ENCODE results near the gene ARL16.
A peak's percentile ranks its signal among the peaks of the same experiment; 100 is the strongest.

Gene ARL16

DNA sequence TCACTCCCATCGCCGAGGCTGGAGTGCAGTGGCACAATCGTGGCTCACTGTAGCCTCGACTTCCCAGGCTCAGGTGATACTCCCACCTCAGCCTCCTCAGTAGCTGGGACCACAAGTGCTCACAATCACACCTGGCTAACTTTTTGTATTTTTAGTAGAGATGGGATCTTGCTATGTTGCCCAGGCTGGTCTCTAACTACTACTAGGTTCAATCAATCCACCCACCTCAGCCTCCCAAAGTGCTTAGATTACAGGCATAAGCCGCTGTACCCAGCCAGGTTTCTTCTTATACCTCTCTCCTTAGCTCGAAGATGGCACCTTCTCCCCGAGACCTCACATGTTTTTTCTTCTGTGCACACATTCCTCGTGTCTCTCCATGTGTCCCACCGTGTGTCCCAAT lies 43.6 kb downstream of the ARL16 start:
- in situ Hi-C loops (cut with HindIII; ENCODE audit: low sequenced_read_pairs): no loop called here
- H3K4me3 ChIP-seq (ENCODE audit: low read depth, low read length): no peak overlapping the region
- TF ChIP-seq, protein P1, sequence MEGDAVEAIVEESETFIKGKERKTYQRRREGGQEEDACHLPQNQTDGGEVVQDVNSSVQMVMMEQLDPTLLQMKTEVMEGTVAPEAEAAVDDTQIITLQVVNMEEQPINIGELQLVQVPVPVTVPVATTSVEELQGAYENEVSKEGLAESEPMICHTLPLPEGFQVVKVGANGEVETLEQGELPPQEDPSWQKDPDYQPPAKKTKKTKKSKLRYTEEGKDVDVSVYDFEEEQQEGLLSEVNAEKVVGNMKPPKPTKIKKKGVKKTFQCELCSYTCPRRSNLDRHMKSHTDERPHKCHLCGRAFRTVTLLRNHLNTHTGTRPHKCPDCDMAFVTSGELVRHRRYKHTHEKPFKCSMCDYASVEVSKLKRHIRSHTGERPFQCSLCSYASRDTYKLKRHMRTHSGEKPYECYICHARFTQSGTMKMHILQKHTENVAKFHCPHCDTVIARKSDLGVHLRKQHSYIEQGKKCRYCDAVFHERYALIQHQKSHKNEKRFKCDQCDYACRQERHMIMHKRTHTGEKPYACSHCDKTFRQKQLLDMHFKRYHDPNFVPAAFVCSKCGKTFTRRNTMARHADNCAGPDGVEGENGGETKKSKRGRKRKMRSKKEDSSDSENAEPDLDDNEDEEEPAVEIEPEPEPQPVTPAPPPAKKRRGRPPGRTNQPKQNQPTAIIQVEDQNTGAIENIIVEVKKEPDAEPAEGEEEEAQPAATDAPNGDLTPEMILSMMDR (IDR thresholded peaks at IDR 0.05; ENCODE audit: low read depth, low read length): no peak
- no peak for DNase-seq (ENCODE audit: low read depth, low spot score)

DNA sequence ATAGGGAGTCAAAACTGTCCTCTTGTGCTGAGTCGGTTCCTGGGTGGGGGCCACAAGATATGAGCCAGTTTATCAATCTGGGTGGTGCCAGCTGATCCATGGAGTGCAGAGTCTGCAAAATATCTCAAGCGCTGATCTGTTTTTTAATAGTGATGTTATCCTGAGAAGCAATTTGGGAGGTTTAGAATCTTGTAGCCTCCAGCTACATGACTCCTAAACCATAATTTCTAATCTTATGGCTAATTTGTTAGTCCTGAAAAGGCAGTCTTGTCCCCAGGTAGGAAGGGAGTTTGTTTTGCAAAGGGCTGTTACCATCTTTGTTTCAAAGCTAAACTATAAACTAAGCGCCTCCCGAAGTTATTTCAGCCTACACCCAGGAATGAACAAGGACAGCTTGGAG lies 44.9 kb downstream of the ARL16 start:
- in situ Hi-C loops (cut with HindIII; ENCODE audit: low sequenced_read_pairs): no loop called here
- H3K4me3 ChIP-seq (ENCODE audit: low read depth, low read length): no peak overlapping the region
- TF ChIP-seq, protein P1 (IDR thresholded peaks at IDR 0.05; ENCODE audit: low read depth, low read length): no peak
- DNase-seq (ENCODE audit: low read depth, low spot score): no peak

DNA sequence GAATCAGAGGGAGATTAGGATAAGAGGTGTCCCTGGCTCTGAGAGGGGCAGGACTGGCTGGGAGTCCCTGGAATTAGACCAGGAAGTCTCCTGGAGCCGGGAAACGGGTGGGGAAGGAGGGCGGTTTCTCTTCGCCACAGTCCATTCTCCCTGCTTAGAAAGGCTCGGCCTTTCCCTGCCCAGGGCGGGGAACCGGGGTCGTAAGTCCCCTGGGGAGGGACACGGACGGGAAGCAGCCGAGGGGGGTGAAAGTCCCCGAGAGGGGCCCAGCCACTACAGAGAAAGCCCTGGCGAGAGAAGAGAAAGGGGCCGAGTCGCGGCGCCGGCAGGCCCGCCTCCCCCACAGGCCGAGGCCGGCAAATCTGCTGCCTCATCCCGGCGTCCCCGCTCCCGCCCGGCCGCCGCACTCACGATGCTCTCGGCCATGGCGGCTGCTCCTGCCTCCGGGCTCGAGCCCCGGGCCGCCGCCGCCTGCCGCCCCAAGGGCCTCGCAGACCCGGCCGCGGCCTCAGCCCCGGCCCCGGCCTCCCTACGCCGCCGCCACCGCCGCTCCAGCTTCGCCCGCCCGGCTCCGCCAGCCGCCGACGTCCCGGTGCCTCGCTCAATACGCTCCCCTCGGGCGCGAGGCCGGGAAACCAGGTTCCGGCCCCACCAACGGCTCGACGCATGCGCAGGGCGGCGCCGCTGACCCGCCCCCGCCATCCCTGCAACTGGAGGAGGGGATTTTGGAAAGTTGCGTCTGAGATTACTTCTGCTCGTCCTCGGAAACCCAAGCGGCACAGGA lies 46.9 kb downstream of the ARL16 start, which contains the start of the genes NPLOC4 and TSPAN10:
NPLOC4 (minus strand) TSS at position 608 of the 784 bp plus-strand sequence; CDS start at position 426, 182 bp downstream.
TSPAN10 (plus strand) TSS at position 692 of the 784 bp plus-strand sequence. CDS start 5,217 bp downstream, outside the sequence.
- in situ Hi-C loops (cut with HindIII; ENCODE audit: low sequenced_read_pairs): no loop called here
- H3K4me3 ChIP-seq (ENCODE audit: low read depth, low read length): peak within 1 kb of the TSS; percentile 94
- peak; percentile 82 for DNase-seq (ENCODE audit: low read depth, low spot score)
- TF ChIP-seq, protein P1 (IDR thresholded peaks at IDR 0.05; ENCODE audit: low read depth, low read length): no peak

DNA sequence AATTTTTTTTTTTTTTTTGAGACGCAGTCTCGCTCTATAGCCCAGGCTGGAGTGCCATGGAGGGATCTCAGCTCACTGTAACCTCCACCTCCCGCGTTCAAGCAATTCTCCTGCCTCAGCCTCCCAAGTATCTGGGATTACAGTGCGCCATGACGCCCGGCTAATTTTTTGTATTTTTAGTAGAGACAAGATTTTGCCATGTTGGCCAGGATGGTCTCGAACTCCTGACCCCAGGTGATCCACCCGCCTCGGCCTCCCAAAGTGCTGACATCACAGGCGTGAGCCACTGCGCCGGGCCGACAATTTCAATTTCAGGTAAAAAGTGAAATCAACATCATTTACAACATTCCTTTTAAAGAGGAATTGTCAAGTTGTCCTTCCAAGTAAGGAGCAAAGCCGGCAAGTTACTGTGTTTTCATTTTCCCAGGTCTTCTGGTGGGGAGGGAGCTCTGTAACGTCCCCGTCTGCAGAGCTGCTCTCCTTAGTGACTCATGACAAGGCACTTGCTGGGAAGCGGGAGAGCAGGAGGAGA lies 47.6 kb downstream of the ARL16 start:
- in situ Hi-C loops (cut with HindIII; ENCODE audit: low sequenced_read_pairs): no loop called here
- TF ChIP-seq, protein P1 (IDR thresholded peaks at IDR 0.05; ENCODE audit: low read depth, low read length): no peak
- peak overlapping the region; percentile 94 for H3K4me3 ChIP-seq (ENCODE audit: low read depth, low read length)
- DNase-seq (ENCODE audit: low read depth, low spot score): no peak

DNA sequence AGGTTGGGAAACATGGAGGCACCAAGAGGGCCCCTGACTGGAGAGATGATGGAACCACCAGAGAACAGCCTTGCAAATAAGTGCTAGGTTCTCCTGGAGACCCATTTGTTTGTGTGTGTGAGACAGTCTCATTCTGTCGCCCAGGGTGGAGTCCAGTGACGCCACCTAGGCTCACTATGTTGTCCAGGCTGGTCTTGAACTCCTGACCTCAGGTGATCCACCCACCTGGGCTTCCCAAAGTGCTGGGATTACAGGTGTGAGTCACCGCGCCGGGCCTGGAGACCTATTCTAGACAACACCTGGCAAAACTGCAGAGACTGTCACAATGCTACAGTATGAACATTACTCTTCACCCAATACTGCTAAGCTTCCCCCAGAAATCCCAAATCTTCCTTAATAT lies 48.2 kb downstream of the ARL16 start:
- H3K4me3 ChIP-seq (ENCODE audit: low read depth, low read length): peak overlapping the region; percentile 94
- TF ChIP-seq, protein P1 (IDR thresholded peaks at IDR 0.05; ENCODE audit: low read depth, low read length): no peak
- DNase-seq (ENCODE audit: low read depth, low spot score): no peak
- in situ Hi-C loops (cut with HindIII; ENCODE audit: low sequenced_read_pairs): no loop called here

DNA sequence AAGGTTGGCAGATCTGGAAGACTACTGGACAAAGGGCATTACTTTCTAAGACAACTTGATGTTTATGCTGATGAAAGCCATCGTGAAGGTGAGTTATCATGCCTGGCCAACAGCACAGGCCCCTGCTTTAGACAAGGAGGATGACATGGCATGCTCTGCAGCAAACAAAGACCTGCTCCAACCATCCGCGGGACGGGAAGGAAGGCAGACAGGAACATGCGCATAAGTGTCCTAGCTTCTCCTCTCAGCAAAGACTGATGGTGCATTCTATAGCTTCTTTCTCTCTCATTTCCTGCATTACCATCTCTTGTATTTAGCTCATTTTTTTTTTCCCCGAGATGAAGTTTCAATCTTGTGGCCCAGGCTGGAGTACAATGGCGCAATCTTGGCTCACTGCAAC lies 52.1 kb downstream of the ARL16 start:
- DNase-seq (ENCODE audit: low read depth, low spot score): no peak
- H3K4me3 ChIP-seq (ENCODE audit: low read depth, low read length): no peak overlapping the region
- in situ Hi-C loops (cut with HindIII; ENCODE audit: low sequenced_read_pairs): no loop called here
- TF ChIP-seq, protein P1 (IDR thresholded peaks at IDR 0.05; ENCODE audit: low read depth, low read length): no peak
